AG09319 (cell line): ENCODE data around the gene RELL1.

Source experiments
- DNase-seq: peaks from one replicate; pipeline ENCODE4 v3.0.0-alpha.2; 2010; ENCODE audit warnings: low read depth; ENCODE audit errors: extremely low read depth
- TF ChIP-seq, protein P1 (sequence below): IDR thresholded peaks from 2 replicates; pipeline ENCODE4 v1.5.1; 2011; ENCODE audit warnings: low read depth, mild to moderate bottlenecking, inconsistent platforms, low read length, moderate library complexity

RELL1 gene

GRCh38 chr4:37653601-37654000, 32.6 kb downstream of the RELL1 start:
- TF ChIP-seq, protein P1, sequence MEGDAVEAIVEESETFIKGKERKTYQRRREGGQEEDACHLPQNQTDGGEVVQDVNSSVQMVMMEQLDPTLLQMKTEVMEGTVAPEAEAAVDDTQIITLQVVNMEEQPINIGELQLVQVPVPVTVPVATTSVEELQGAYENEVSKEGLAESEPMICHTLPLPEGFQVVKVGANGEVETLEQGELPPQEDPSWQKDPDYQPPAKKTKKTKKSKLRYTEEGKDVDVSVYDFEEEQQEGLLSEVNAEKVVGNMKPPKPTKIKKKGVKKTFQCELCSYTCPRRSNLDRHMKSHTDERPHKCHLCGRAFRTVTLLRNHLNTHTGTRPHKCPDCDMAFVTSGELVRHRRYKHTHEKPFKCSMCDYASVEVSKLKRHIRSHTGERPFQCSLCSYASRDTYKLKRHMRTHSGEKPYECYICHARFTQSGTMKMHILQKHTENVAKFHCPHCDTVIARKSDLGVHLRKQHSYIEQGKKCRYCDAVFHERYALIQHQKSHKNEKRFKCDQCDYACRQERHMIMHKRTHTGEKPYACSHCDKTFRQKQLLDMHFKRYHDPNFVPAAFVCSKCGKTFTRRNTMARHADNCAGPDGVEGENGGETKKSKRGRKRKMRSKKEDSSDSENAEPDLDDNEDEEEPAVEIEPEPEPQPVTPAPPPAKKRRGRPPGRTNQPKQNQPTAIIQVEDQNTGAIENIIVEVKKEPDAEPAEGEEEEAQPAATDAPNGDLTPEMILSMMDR = no peak
- DNase-seq = no peak

DNA sequence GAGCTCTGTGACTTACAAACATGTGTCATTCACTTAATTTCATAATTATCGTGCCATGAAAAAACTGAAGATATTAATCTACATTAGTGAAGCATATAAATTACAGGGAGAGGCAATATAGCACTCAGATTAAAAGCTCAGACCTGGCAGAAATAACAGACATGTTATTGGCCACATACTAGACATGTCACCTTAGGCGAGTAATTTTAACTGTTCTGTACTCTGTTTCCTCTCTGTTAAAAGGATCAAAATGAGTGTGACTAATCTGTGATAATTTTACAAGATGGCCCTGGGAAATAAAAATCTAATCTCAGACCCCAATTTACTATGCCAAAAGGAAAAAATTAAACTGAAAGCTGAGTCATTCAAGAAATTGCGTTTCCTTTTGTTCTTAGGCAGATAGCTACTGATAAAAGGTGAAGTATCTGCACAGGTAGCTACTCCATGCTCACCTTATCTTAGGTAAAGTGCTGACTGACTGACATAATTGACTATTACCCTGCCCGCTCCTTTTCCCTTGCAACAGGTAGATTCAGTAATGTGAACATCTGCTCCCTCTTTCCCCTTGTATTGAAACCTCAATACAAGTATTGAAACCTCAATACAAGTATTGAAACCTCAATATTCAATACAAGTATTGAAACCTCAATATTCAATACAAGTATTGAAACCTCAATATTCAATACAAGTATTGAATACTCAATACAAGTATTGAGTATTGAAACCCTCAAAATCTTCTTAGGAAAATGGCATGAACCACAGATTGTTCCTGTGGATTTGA, 33.2 kb downstream of the RELL1 start:
- TF ChIP-seq, protein P1 = no peak
- no peak for DNase-seq

- TF ChIP-seq, protein P1 = no peak
- no peak for DNase-seq
Observed at GRCh38 chr4:37651781-37652377, 34.3 kb downstream of the RELL1 start.

GRCh38 chr4:37650481-37650880, 35.7 kb downstream of the RELL1 start:
- no peak for DNase-seq
- TF ChIP-seq, protein P1 = no peak

- no peak for DNase-seq
Observed at GRCh38 chr4:37649268-37649667, 36.9 kb downstream of the RELL1 start.

GRCh38 chr4:37648084-37648817, 37.9 kb downstream of the RELL1 start:
- TF ChIP-seq, protein P1 = no peak
- DNase-seq = peak; percentile 86

More at GRCh38 chr4:37649268-37649667, 36.9 kb downstream of the RELL1 start:
- TF ChIP-seq, protein P1 = no peak

DNA sequence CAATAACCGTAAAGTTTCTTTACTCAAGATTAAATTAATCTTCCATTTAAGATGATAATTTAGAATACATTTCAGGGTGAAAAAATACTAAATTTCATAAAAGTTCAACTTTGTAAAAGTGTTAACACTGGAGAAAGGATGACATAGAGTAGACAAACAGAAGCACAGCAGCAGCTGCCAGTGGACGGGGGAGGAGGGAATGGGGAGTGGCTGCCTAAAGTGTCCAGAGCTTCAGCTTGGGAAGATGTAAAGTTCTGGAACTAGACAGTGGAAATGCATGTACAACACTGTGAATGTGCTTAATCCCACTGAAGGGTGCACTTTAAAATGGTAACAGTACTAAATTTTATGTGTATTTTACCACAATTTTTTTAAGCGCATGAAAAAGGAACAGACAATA, 39.9 kb downstream of the RELL1 start:
- TF ChIP-seq, protein P1 = no peak
- no peak for DNase-seq
